ENCODE results near the gene PLA2G4D.

PLA2G4D gene

GRCh38 chr15:42036966-42037365 lies 57.4 kb downstream of the PLA2G4D start:
- CTCF ChIA-PET: interaction anchor here (0.8 to 1.1 kb wide), 2 partner anchors 19 to 47 kb away, joined by 3 read pairs; no protein-coding TSS in a partner anchor
- H3K27ac Mint-ChIP-seq: no peak overlapping the region
- peaks cover 3% of the 10 kb centered on the region for H3K27me3 Mint-ChIP-seq
- no peak overlapping the region for H3K4me3 Mint-ChIP-seq
- DNase-seq: no peak
- no peaks in the 10 kb centered on the region for H3K36me3 Mint-ChIP-seq
- peaks cover 9% of the 10 kb centered on the region for H3K4me1 Mint-ChIP-seq
- peaks cover 2% of the 10 kb centered on the region for H3K9me3 Mint-ChIP-seq

GRCh38 chr15:42036112-42036905 lies 58.1 kb downstream of the PLA2G4D start:
- Mint-ChIP-seq H3K36me3 (no peaks in the 10 kb centered on the region), H3K27me3 (peaks cover 9% of the 10 kb centered on the region), H3K4me3 (no peak overlapping the region), H3K4me1 (peaks cover 9% of the 10 kb centered on the region), H3K27ac (no peak overlapping the region), H3K9me3 (peaks cover 5% of the 10 kb centered on the region)
- CTCF ChIA-PET: interaction anchor here (1.1 kb wide), 1 partner anchor 20 kb away, joined by 3 read pairs; no protein-coding TSS in a partner anchor
- no peak for DNase-seq

- Mint-ChIP-seq H3K4me3 (no peak overlapping the region), H3K36me3 (no peaks in the 10 kb centered on the region), H3K9me3 (peaks cover 5% of the 10 kb centered on the region), H3K27ac (no peak overlapping the region), H3K27me3 (peaks cover 11% of the 10 kb centered on the region), H3K4me1 (peaks cover 9% of the 10 kb centered on the region)
- peak; percentile 26 for DNase-seq
- CTCF ChIA-PET: no interaction called here
Measured at GRCh38 chr15:42035435-42035761, 59.0 kb downstream of the PLA2G4D start.

GRCh38 chr15:42034628-42035434 lies 59.5 kb downstream of the PLA2G4D start:
- no peak for DNase-seq
- peaks cover 16% of the 10 kb centered on the region for H3K27me3 Mint-ChIP-seq
- CTCF ChIA-PET: no interaction called here
- H3K4me1 Mint-ChIP-seq: peaks cover 9% of the 10 kb centered on the region
- H3K4me3 Mint-ChIP-seq: no peak overlapping the region
- no peaks in the 10 kb centered on the region for H3K36me3 Mint-ChIP-seq
- peaks cover 5% of the 10 kb centered on the region for H3K9me3 Mint-ChIP-seq
- no peak overlapping the region for H3K27ac Mint-ChIP-seq

- DNase-seq: no peak
- H3K27me3 Mint-ChIP-seq: peaks cover 20% of the 10 kb centered on the region
- peaks cover 9% of the 10 kb centered on the region for H3K4me1 Mint-ChIP-seq
- H3K9me3 Mint-ChIP-seq: peaks cover 5% of the 10 kb centered on the region
- H3K27ac Mint-ChIP-seq: no peak overlapping the region
- H3K36me3 Mint-ChIP-seq: no peaks in the 10 kb centered on the region
- CTCF ChIA-PET: no interaction called here
- no peak overlapping the region for H3K4me3 Mint-ChIP-seq
Measured at GRCh38 chr15:42033214-42033873, 61.0 kb downstream of the PLA2G4D start.

- CTCF ChIA-PET: no interaction called here
- H3K36me3 Mint-ChIP-seq: no peaks in the 10 kb centered on the region
- H3K4me1 Mint-ChIP-seq: peaks cover 9% of the 10 kb centered on the region
- no peak overlapping the region for H3K4me3 Mint-ChIP-seq
- no peak overlapping the region for H3K27ac Mint-ChIP-seq
- no peak for DNase-seq
- peaks cover 5% of the 10 kb centered on the region for H3K9me3 Mint-ChIP-seq
- H3K27me3 Mint-ChIP-seq: peaks cover 21% of the 10 kb centered on the region
Measured at GRCh38 chr15:42032376-42033213, 61.8 kb downstream of the PLA2G4D start.

- H3K27ac Mint-ChIP-seq: no peak overlapping the region
- H3K4me1 Mint-ChIP-seq: peaks cover 9% of the 10 kb centered on the region
- no peak for DNase-seq
- H3K36me3 Mint-ChIP-seq: no peaks in the 10 kb centered on the region
- H3K4me3 Mint-ChIP-seq: no peak overlapping the region
- peaks cover 5% of the 10 kb centered on the region for H3K9me3 Mint-ChIP-seq
- peaks cover 34% of the 10 kb centered on the region for H3K27me3 Mint-ChIP-seq
- CTCF ChIA-PET: no interaction called here
Measured at GRCh38 chr15:42031198-42031915, 63.0 kb downstream of the PLA2G4D start.

GRCh38 chr15:42027521-42027920 lies 66.8 kb downstream of the PLA2G4D start:
- CTCF ChIA-PET: interaction anchor here (1.8 kb wide), 1 partner anchor 30 kb away, joined by 4 read pairs; no protein-coding TSS in a partner anchor
- no peak for DNase-seq
- Mint-ChIP-seq H3K27me3 (peaks cover 59% of the 10 kb centered on the region), H3K4me1 (no peaks in the 10 kb centered on the region), H3K4me3 (no peak overlapping the region), H3K36me3 (no peaks in the 10 kb centered on the region), H3K27ac (no peak overlapping the region), H3K9me3 (peaks cover 5% of the 10 kb centered on the region)

GRCh38 chr15:42024303-42024702 lies 70.1 kb downstream of the PLA2G4D start:
- no peaks in the 10 kb centered on the region for H3K4me1 Mint-ChIP-seq
- DNase-seq: no peak
- no peak overlapping the region for H3K4me3 Mint-ChIP-seq
- peaks cover 49% of the 10 kb centered on the region for H3K27me3 Mint-ChIP-seq
- H3K9me3 Mint-ChIP-seq: no peaks in the 10 kb centered on the region
- no peaks in the 10 kb centered on the region for H3K36me3 Mint-ChIP-seq
- CTCF ChIA-PET: no interaction called here
- H3K27ac Mint-ChIP-seq: no peak overlapping the region

GRCh38 chr15:42021593-42021992 lies 72.8 kb downstream of the PLA2G4D start:
- CTCF ChIA-PET: no interaction called here
- DNase-seq: peak; percentile 6
- no peak overlapping the region for H3K4me3 Mint-ChIP-seq
- H3K27me3 Mint-ChIP-seq: peaks cover 47% of the 10 kb centered on the region
- no peaks in the 10 kb centered on the region for H3K36me3 Mint-ChIP-seq
- H3K9me3 Mint-ChIP-seq: no peaks in the 10 kb centered on the region
- no peaks in the 10 kb centered on the region for H3K4me1 Mint-ChIP-seq
- H3K27ac Mint-ChIP-seq: no peak overlapping the region

GRCh38 chr15:42020713-42021273 lies 73.6 kb downstream of the PLA2G4D start, which contains the start of gene PLA2G4E:
PLA2G4E (minus strand) TSS chr15:42021042; CDS start chr15:42021030, 12 bp downstream.
- DNase-seq: peak; percentile 17
- Mint-ChIP-seq H3K27ac (no peak within 1 kb of the TSS), H3K4me3 (no peak within 1 kb of the TSS), H3K27me3 (peaks cover 43% of the 10 kb centered on the region), H3K36me3 (no peaks in the 10 kb centered on the region), H3K4me1 (no peaks in the 10 kb centered on the region), H3K9me3 (no peaks in the 10 kb centered on the region)
- CTCF ChIA-PET: no interaction called here

GRCh38 chr15:42018306-42019224 lies 75.8 kb downstream of the PLA2G4D start:
- Mint-ChIP-seq H3K27ac (no peak overlapping the region), H3K9me3 (no peaks in the 10 kb centered on the region), H3K36me3 (no peaks in the 10 kb centered on the region), H3K4me1 (no peaks in the 10 kb centered on the region), H3K4me3 (no peak overlapping the region), H3K27me3 (peaks cover 37% of the 10 kb centered on the region)
- CTCF ChIA-PET: no interaction called here
- peak; percentile 10 for DNase-seq
